HepG2 (cell line): ENCODE results near the gene YIPF5. TPM values are rescaled to one million over a fixed set of nuclear protein-coding genes. Genes with fewer than 3 reads are reported as not detected.

Experiments
- CHCHD3 ChIP-seq: sonication (generic); formaldehyde crosslinking; IDR thresholded peaks from 2 replicates; pipeline ENCODE4 v1.8.0; 2022; ENCODE audit warnings: mild to moderate bottlenecking, missing genetic modification reagents, moderate library complexity
- KDM6A ChIP-seq: IDR thresholded peaks from 2 replicates; pipeline ENCODE4 v1.6.1; 2016; ENCODE audit warnings: low read depth
- KLF11 ChIP-seq: IDR thresholded peaks from 2 replicates; pipeline ENCODE4 v1.6.1; 2016; ENCODE audit warnings: missing compliant biosample characterization
- NFYB ChIP-seq: sonication (generic); formaldehyde crosslinking; IDR thresholded peaks from 2 replicates; pipeline ENCODE4 v1.4.0; 2020; ENCODE audit warnings: missing genetic modification reagents
- RBAK ChIP-seq: sonication (generic); formaldehyde crosslinking; IDR thresholded peaks from 2 replicates; pipeline ENCODE4 v1.5.1; 2020; ENCODE audit warnings: mild to moderate bottlenecking, missing genetic modification reagents
- SOX13 ChIP-seq, 3 experiments: fragments of 450-650 bp in 1 of 3; sonication (generic) in 1 of 3; formaldehyde crosslinking in 1 of 3; IDR thresholded peaks in 2 of 3; conservative IDR thresholded peaks in 1 of 3; 2 replicates each; pipeline versions ENCODE4 v1.5.0 to v1.6.1; 2016 to 2020; ENCODE audit warnings: antibody characterized with exemption in 1 of 3, mild to moderate bottlenecking in 1 of 3, missing compliant biosample characterization in 1 of 3, missing genetic modification reagents in 1 of 3, moderate library complexity in 1 of 3
- ZNF180 ChIP-seq: sonication (generic); formaldehyde crosslinking; IDR thresholded peaks from 2 replicates; pipeline ENCODE4 v1.4.0; 2020; ENCODE audit warnings: low read depth, missing genetic modification reagents, borderline replicate concordance
- ZNF546 ChIP-seq: sonication (generic); formaldehyde crosslinking; conservative IDR thresholded peaks from 2 replicates; pipeline ENCODE4 v1.8.1; 2023; ENCODE audit warnings: mild to moderate bottlenecking, missing genetic modification reagents
- ZNF652 ChIP-seq: IDR thresholded peaks from 2 replicates; pipeline ENCODE4 v1.6.1; 2016; ENCODE audit warnings: low read depth, borderline replicate concordance
- ZNF724P ChIP-seq: sonication (generic); formaldehyde crosslinking; IDR thresholded peaks from 2 replicates; pipeline ENCODE4 v1.8.0; 2022; ENCODE audit warnings: missing genetic modification reagents, borderline replicate concordance
- polyA plus RNA-seq, 8 experiments: library from polyadenylated mRNA; depleted of rRNA in 3 of 8; stranded (reverse) in 7 of 8; unstranded in 1 of 8; fragments of >200 nt; fragmentation: Illumina TruSeq in 4 of 8; extraction: Trizol in 4 of 8; gene quantifications; 2 replicates each; pipeline versions ENCODE4 v1.2.1 to v1.2.3, GENCODE V29; 2011 to 2016; ENCODE audit warnings: low read depth in 4 of 8, missing spikeins in 1 of 8, mixed read lengths in 1 of 8; ENCODE audit not compliant: insufficient read depth in 1 of 8
- total RNA-seq, 5 experiments: library from RNA; depleted of rRNA; stranded (reverse); fragments of >200 nt; fragmentation: Illumina TruSeq; extraction: Trizol; gene quantifications; 2 replicates each; pipeline ENCODE4 v1.2.3, GENCODE V29; 2016; ENCODE audit warnings: low read depth in 1 of 5
- TF ChIP-seq, protein P1 (sequence below): sonication (generic); formaldehyde crosslinking; IDR thresholded peaks from 2 replicates; pipeline ENCODE4 v1.4.0; 2020; ENCODE audit warnings: mild to moderate bottlenecking, missing genetic modification reagents
- TF ChIP-seq, protein P2 (sequence below): sonication (generic); formaldehyde crosslinking; IDR thresholded peaks from 2 replicates; pipeline ENCODE4 v1.8.1; 2023; ENCODE audit warnings: mild to moderate bottlenecking, inconsistent platforms, moderate library complexity, missing genetic modification reagents, borderline replicate concordance
- TF ChIP-seq, protein P3 (sequence below): sonication (generic); formaldehyde crosslinking; IDR thresholded peaks from 2 replicates; pipeline ENCODE4 v1.5.0; 2020; ENCODE audit warnings: missing genetic modification reagents
- TF ChIP-seq, protein P4 (sequence below): sonication (generic); formaldehyde crosslinking; conservative IDR thresholded peaks from 2 replicates; pipeline ENCODE4 v1.4.0; 2020; ENCODE audit warnings: mild to moderate bottlenecking, missing genetic modification reagents, moderate library complexity
- TF ChIP-seq, protein P5 (sequence below): sonication (generic); formaldehyde crosslinking; IDR thresholded peaks from 2 replicates; pipeline ENCODE4 v1.4.0; 2020; ENCODE audit warnings: missing genetic modification reagents
- TF ChIP-seq, protein P6 (sequence below): sonication (generic); formaldehyde crosslinking; IDR thresholded peaks from 2 replicates; pipeline ENCODE4 v1.5.1; 2020; ENCODE audit warnings: missing genetic modification reagents, mild to moderate bottlenecking, borderline replicate concordance

YIPF5 gene
- total and polyA plus RNA-seq, 2 of the 13 experiments (the other 11 are each of a cell fraction or from before 2014, with no cell fraction given): 61.4 to 73.6 TPM

DNA sequence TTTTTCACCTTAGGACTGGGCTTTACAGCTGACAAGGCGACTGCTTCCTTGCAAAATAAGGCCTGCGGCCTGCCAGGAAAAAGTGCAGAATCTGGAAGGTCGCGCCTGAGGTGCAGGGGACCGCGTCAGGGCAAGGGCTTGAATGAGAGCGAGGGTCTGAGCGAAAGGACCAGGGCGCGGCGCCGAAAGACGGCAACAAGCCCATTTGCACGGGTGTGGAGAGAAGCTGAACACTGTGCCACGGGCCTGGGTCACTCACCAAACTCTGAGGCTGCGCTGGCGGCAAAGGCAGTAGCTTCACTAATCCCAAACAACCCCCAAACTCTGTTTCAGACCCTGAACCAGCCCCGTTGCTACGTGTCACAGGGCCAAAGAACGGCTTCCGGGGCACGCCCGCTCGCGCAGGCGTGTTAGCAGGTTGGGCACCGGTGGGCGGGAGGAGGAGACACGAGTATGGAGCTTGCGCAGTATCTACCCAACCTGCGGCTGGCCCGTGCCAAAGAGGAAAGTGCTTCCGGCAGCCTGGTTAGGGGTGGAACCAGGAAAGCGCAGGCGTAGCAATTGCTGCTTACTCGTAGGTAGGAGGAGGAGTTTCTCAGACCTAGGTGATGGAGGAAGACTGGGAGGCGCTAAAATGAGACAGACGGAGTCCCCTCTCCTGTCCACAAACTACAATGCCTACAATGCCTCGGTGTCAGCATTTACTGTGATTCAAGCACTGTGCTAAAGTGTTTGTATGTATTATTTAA is at the start of gene YIPF5, which contains the start of gene KCTD16 (continued):
- TF ChIP-seq, protein P1, sequence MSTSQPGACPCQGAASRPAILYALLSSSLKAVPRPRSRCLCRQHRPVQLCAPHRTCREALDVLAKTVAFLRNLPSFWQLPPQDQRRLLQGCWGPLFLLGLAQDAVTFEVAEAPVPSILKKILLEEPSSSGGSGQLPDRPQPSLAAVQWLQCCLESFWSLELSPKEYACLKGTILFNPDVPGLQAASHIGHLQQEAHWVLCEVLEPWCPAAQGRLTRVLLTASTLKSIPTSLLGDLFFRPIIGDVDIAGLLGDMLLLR (CRISPR knock-in tag): no peak
- TF ChIP-seq RBAK (CRISPR knock-in tag): no peak
- TF ChIP-seq, protein P2, sequence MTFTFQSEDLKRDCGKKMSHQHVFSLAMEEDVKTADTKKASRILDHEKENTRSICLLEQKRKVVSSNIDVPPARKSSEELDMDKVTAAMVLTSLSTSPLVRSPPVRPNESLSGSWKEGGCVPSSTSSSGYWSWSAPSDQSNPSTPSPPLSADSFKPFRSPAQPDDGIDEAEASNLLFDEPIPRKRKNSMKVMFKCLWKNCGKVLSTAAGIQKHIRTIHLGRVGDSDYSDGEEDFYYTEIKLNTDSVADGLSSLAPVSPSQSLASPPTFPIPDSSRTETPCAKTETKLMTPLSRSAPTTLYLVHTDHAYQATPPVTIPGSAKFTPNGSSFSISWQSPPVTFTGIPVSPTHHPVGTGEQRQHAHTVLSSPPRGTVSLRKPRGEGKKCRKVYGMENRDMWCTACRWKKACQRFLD (CRISPR knock-in tag): peak; percentile 80; the same call in 1 of the 2 replicates
- TF ChIP-seq ZNF180 (CRISPR knock-in tag): peak; percentile 58; the same call in 1 of the 2 replicates
- no peak for TF ChIP-seq ZNF546 (CRISPR knock-in tag)
- TF ChIP-seq SOX13 (IDR thresholded peaks at IDR 0.05): no peak
- peak in 1 of 2 experiments; percentile 11; a peak in 1 of 4 replicates for TF ChIP-seq SOX13 (CRISPR knock-in tag; conservative IDR thresholded peaks at IDR 0.05 in 1 of 2, IDR thresholded peaks at IDR 0.05 in 1 of 2)
- no peak for TF ChIP-seq KLF11 (CRISPR knock-in tag)
- TF ChIP-seq NFYB (CRISPR knock-in tag): peak; percentile 42; the same call in 1 of the 2 replicates
- TF ChIP-seq, protein P3, sequence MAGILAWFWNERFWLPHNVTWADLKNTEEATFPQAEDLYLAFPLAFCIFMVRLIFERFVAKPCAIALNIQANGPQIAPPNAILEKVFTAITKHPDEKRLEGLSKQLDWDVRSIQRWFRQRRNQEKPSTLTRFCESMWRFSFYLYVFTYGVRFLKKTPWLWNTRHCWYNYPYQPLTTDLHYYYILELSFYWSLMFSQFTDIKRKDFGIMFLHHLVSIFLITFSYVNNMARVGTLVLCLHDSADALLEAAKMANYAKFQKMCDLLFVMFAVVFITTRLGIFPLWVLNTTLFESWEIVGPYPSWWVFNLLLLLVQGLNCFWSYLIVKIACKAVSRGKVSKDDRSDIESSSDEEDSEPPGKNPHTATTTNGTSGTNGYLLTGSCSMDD (CRISPR knock-in tag): no peak
- TF ChIP-seq KDM6A: no peak
- TF ChIP-seq ZNF724P: peak; percentile 58; the same call in 1 of the 2 replicates
- TF ChIP-seq ZNF652 (CRISPR knock-in tag): no peak
- TF ChIP-seq, protein P4, sequence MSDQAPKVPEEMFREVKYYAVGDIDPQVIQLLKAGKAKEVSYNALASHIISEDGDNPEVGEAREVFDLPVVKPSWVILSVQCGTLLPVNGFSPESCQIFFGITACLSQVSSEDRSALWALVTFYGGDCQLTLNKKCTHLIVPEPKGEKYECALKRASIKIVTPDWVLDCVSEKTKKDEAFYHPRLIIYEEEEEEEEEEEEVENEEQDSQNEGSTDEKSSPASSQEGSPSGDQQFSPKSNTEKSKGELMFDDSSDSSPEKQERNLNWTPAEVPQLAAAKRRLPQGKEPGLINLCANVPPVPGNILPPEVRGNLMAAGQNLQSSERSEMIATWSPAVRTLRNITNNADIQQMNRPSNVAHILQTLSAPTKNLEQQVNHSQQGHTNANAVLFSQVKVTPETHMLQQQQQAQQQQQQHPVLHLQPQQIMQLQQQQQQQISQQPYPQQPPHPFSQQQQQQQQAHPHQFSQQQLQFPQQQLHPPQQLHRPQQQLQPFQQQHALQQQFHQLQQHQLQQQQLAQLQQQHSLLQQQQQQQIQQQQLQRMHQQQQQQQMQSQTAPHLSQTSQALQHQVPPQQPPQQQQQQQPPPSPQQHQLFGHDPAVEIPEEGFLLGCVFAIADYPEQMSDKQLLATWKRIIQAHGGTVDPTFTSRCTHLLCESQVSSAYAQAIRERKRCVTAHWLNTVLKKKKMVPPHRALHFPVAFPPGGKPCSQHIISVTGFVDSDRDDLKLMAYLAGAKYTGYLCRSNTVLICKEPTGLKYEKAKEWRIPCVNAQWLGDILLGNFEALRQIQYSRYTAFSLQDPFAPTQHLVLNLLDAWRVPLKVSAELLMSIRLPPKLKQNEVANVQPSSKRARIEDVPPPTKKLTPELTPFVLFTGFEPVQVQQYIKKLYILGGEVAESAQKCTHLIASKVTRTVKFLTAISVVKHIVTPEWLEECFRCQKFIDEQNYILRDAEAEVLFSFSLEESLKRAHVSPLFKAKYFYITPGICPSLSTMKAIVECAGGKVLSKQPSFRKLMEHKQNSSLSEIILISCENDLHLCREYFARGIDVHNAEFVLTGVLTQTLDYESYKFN (CRISPR knock-in tag): peak; percentile 22; the same call in 1 of the 2 replicates
- TF ChIP-seq CHCHD3 (CRISPR knock-in tag): 0 out of 2 replicates have a peak, but pooled peaks have one; percentile 73
- TF ChIP-seq, protein P5, sequence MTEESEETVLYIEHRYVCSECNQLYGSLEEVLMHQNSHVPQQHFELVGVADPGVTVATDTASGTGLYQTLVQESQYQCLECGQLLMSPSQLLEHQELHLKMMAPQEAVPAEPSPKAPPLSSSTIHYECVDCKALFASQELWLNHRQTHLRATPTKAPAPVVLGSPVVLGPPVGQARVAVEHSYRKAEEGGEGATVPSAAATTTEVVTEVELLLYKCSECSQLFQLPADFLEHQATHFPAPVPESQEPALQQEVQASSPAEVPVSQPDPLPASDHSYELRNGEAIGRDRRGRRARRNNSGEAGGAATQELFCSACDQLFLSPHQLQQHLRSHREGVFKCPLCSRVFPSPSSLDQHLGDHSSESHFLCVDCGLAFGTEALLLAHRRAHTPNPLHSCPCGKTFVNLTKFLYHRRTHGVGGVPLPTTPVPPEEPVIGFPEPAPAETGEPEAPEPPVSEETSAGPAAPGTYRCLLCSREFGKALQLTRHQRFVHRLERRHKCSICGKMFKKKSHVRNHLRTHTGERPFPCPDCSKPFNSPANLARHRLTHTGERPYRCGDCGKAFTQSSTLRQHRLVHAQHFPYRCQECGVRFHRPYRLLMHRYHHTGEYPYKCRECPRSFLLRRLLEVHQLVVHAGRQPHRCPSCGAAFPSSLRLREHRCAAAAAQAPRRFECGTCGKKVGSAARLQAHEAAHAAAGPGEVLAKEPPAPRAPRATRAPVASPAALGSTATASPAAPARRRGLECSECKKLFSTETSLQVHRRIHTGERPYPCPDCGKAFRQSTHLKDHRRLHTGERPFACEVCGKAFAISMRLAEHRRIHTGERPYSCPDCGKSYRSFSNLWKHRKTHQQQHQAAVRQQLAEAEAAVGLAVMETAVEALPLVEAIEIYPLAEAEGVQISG: peak; percentile 86
- TF ChIP-seq, protein P6, sequence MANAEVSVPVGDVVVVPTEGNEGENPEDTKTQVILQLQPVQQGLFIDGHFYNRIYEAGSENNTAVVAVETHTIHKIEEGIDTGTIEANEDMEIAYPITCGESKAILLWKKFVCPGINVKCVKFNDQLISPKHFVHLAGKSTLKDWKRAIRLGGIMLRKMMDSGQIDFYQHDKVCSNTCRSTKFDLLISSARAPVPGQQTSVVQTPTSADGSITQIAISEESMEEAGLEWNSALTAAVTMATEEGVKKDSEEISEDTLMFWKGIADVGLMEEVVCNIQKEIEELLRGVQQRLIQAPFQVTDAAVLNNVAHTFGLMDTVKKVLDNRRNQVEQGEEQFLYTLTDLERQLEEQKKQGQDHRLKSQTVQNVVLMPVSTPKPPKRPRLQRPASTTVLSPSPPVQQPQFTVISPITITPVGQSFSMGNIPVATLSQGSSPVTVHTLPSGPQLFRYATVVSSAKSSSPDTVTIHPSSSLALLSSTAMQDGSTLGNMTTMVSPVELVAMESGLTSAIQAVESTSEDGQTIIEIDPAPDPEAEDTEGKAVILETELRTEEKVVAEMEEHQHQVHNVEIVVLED (CRISPR knock-in tag): peak; percentile 79
